Hepatocyte (in vitro differentiated cells): ENCODE measurements around the gene C19orf38.

Source experiments
- EZH2 ChIP-seq: fragments of 200-600 bp; sonication (generic); IDR thresholded peaks from 2 replicates; pipeline ENCODE4 v1.6.1; 2016; ENCODE audit warnings: antibody characterized with exemption, mild to moderate bottlenecking, borderline replicate concordance
- EZH2phosphoT487 ChIP-seq: fragments of 200-600 bp; sonication (generic); IDR thresholded peaks from one replicate; pipeline ENCODE4 v1.6.1; 2018; ENCODE audit warnings: antibody characterized with exemption, mild to moderate bottlenecking, low read depth, moderate library complexity; ENCODE audit not compliant: unreplicated experiment, severe bottlenecking
- TF ChIP-seq, protein P1 (sequence below): fragments of 200-600 bp; sonication (generic); IDR thresholded peaks from 2 replicates; pipeline ENCODE4 v1.5.1; 2016; ENCODE audit warnings: antibody characterized with exemption, mild to moderate bottlenecking; ENCODE audit not compliant: poor library complexity

DNA sequence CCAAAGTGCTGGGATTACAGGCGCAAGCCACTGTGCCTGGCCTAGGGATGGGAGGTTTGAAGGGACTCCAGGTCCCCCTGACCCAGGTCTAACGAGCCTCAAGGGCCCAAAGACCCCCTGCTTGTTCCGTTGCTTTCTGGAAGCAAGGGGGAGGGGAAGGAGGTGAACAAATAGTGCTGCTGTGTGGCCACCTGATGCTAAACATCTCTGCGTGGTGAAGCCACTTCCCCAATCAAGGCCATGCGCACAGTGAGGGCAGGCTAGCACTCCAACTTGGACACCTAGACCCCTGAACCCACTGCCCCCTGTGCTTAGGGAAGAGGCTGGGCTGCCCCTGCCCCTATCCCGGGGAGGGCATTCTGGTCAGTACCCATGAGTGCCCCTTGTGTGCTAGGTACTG is 47.1 kb downstream of the C19orf38 start:
- TF ChIP-seq, protein P1, sequence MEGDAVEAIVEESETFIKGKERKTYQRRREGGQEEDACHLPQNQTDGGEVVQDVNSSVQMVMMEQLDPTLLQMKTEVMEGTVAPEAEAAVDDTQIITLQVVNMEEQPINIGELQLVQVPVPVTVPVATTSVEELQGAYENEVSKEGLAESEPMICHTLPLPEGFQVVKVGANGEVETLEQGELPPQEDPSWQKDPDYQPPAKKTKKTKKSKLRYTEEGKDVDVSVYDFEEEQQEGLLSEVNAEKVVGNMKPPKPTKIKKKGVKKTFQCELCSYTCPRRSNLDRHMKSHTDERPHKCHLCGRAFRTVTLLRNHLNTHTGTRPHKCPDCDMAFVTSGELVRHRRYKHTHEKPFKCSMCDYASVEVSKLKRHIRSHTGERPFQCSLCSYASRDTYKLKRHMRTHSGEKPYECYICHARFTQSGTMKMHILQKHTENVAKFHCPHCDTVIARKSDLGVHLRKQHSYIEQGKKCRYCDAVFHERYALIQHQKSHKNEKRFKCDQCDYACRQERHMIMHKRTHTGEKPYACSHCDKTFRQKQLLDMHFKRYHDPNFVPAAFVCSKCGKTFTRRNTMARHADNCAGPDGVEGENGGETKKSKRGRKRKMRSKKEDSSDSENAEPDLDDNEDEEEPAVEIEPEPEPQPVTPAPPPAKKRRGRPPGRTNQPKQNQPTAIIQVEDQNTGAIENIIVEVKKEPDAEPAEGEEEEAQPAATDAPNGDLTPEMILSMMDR: no peak
- TF ChIP-seq EZH2 (no peak), EZH2phosphoT487 (no peak)
